Esophagus squamous epithelium (tissue), 5 donors: ENCODE results near the gene DUOXA1. TPM values are rescaled to one million over a fixed set of nuclear protein-coding genes. Genes with fewer than 3 reads are reported as not detected.

ENCODE experiments used
- DNase-seq: peaks from one replicate; lab custom pipeline; 2025; lab: John Stamatoyannopoulos, UW
- H3K27ac ChIP-seq, 4 donors: fragments of 200-600 bp; sonication (generic); one replicate each; pipeline ENCODE4 v1.5.1; 2016 to 2019; ENCODE audit warnings: mild to moderate bottlenecking in 1 of 4
- H3K27me3 ChIP-seq, 4 donors: fragments of 200-600 bp; sonication (generic); 1 replicate in 3 of 4; 2 replicates in 1 of 4; pipeline versions ENCODE4 v1.5.1 to v1.6.0; 2017 to 2021; ENCODE audit warnings: antibody characterized with exemption in 1 of 4
- H3K36me3 ChIP-seq, 3 donors: fragments of 200-600 bp; sonication (generic); one replicate each; pipeline ENCODE4 v1.5.1; 2016 to 2019
- H3K4me1 ChIP-seq, 3 donors: fragments of 200-600 bp; sonication (generic); one replicate each; pipeline ENCODE4 v1.5.1; 2017 to 2019
- H3K4me3 ChIP-seq, 4 donors: fragments of 200-600 bp; sonication (generic); 1 replicate in 3 of 4; 2 replicates in 1 of 4; pipeline ENCODE4 v1.5.1; 2016 to 2019; ENCODE audit warnings: mild to moderate bottlenecking in 2 of 4, moderate library complexity in 1 of 4
- H3K9me3 ChIP-seq, 3 donors: fragments of 200-600 bp; sonication (generic); one replicate each; pipeline ENCODE4 v1.5.1; 2016 to 2019
- POLR2A ChIP-seq, 4 donors: fragments of 450-650 bp; IDR thresholded peaks; one replicate each; pipeline ENCODE4 v1.6.1; 2017; ENCODE audit warnings: antibody characterized with exemption in 4 of 4, mild to moderate bottlenecking in 4 of 4, moderate library complexity in 3 of 4
- WGBS, 2 donors: methylation state at CpG; one replicate each; pipeline ENCODE4 v1.1.5; 2018; 5-methylcytosine and 5-hydroxymethylcytosine counted together
- intact Hi-C: fragments of 100-400 bp; cut with DNase I; formaldehyde crosslinking; loops from one replicate; pipeline ENCODE4 v1.15.0; 2022
- total RNA-seq, 4 donors: library from RNA; depleted of rRNA; stranded (reverse); fragments of >200 nt; gene quantifications; one replicate each; pipeline ENCODE4 v1.1.0, GENCODE V29; 2016
- TF ChIP-seq, protein P1 (sequence below), 6 experiments: fragments of 450-650 bp in 4 of 6; fragments of 200-600 bp in 2 of 6; sonication (generic) in 2 of 6; IDR thresholded peaks; one replicate each; pipeline ENCODE4 v1.5.1; 2016 to 2019; ENCODE audit warnings: antibody characterized with exemption in 6 of 6, mild to moderate bottlenecking in 4 of 6, moderate library complexity in 4 of 6
- donor health status: DM: yes; HTN: yes; CAD: no.

Gene DUOXA1
- total RNA-seq, 4 donors from 2014 or later, result 64.0 to 202 (median 134) TPM

DNA sequence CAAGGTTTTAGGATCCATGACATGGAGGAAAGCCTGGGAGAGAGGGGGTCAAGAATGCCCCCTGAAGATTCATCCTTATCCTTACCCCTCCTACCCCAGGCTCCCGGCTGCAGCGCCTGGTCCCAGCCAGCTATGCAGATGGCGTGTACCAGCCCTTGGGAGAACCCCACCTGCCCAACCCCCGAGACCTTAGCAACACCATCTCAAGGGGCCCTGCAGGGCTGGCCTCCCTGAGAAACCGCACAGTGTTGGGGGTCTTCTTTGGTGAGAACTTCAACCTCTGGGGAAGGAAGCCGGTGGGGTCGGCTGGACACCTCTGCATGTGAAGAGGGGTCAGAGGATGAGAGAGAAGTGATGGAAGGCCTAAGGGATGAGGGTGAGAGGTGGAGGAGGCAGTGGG is 4.4 kb upstream of the DUOXA1 start:
- Histone ChIP-seq H3K4me3 (no peak overlapping the region), H3K27me3 (peaks cover 0 to 71% (median 2%) of the 10 kb centered on the region in 4 donors), H3K4me1 (peaks cover 2 to 65% (median 21%) of the 10 kb centered on the region in 3 donors), H3K36me3 (peaks cover 0 to 65% (median 5%) of the 10 kb centered on the region in 3 donors), H3K9me3 (no peaks in the 10 kb centered on the region), H3K27ac (peak overlapping the region in 2 of 4 donors; percentile 9 to 48)
- DNase-seq, result no peak
- TF ChIP-seq POLR2A (IDR thresholded peaks at IDR 0.05), result no peak
- TF ChIP-seq, protein P1, sequence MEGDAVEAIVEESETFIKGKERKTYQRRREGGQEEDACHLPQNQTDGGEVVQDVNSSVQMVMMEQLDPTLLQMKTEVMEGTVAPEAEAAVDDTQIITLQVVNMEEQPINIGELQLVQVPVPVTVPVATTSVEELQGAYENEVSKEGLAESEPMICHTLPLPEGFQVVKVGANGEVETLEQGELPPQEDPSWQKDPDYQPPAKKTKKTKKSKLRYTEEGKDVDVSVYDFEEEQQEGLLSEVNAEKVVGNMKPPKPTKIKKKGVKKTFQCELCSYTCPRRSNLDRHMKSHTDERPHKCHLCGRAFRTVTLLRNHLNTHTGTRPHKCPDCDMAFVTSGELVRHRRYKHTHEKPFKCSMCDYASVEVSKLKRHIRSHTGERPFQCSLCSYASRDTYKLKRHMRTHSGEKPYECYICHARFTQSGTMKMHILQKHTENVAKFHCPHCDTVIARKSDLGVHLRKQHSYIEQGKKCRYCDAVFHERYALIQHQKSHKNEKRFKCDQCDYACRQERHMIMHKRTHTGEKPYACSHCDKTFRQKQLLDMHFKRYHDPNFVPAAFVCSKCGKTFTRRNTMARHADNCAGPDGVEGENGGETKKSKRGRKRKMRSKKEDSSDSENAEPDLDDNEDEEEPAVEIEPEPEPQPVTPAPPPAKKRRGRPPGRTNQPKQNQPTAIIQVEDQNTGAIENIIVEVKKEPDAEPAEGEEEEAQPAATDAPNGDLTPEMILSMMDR (IDR thresholded peaks at IDR 0.05), result no peak
- intact Hi-C loops, result no loop called here
- WGBS, 2 donors, result 80 to 97% methylated on average over 4 to 6 of the region's 7 CpGs

DNA sequence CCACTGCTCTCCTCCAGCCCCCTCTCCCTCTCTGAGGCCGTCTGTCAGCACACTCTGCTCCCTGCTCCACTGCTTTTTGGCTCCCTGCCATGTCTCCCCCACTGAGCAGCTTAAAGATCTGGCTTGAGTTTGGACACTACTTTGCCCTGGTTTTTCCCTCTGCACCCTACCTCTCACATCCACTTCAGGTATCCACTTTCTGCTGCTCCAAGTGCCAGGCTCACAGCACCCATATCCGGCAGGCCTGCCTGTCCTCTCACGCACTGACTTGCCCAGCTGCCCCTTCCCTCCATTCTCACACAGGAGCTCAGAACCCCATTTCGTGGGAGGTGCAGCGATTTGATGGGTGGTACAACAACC is 3.9 kb upstream of the DUOXA1 start:
- H3K9me3 ChIP-seq, result no peaks in the 10 kb centered on the region
- H3K27ac ChIP-seq, result peak overlapping the region in 1 of 4 donors; percentile 17
- WGBS, 2 donors, result 8 to 49% methylated on average over 1 to 4 of the region's 5 CpGs
- H3K27me3 ChIP-seq, result peaks cover 0 to 71% (median 2%) of the 10 kb centered on the region in 4 donors
- TF ChIP-seq, protein P1 (IDR thresholded peaks at IDR 0.05), result no peak
- TF ChIP-seq POLR2A (IDR thresholded peaks at IDR 0.05), result no peak
- H3K36me3 ChIP-seq, result peaks cover 0 to 60% (median 5%) of the 10 kb centered on the region in 3 donors
- no peak overlapping the region for H3K4me3 ChIP-seq
- peaks cover 2 to 70% (median 21%) of the 10 kb centered on the region in 3 donors for H3K4me1 ChIP-seq
- no peak for DNase-seq
- intact Hi-C loops, result no loop called here

DNA sequence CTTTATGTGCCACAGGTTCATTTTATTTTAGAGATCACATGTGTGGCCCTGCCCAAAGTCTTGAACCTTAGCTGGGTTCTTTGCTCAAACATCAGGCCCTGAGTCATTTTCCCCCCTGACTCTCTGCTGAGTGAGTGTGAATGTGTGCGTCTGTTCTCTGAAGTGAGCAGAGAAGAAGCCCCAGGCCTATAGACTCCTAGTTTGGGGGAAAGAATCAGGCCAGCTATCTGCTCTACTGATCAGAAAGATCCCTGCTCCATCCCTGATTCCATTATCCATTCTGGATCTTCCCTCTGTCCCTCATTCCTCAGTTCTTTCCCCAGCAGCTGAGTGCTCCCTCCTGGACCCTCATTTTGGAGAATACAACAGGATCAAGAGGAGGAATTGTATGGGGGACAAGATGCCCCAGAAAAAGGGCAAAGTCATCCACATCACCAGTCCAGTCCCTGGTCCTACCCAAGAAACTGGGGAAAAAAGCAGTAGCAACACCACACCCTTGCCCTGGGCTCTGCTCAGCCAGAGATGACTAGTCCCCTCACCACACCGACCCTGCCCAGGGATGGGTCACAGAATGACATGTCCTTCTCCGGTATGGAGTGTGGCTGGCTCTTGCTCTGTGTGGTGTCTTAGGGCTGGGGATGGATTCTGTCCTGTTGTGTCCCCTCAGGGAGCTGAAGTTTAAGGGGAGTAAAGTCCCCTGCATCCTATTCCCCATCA is 3.3 kb upstream of the DUOXA1 start:
- 43 to 50% methylated on average over 1 to 3 of the region's 3 CpGs for WGBS, 2 donors
- Histone ChIP-seq H3K4me1 (peaks cover 2 to 75% (median 24%) of the 10 kb centered on the region in 3 donors), H3K36me3 (peaks cover 0 to 54% (median 5%) of the 10 kb centered on the region in 3 donors), H3K9me3 (no peaks in the 10 kb centered on the region), H3K27me3 (peaks cover 0 to 71% (median 2%) of the 10 kb centered on the region in 4 donors), H3K4me3 (no peak overlapping the region), H3K27ac (peak overlapping the region in 1 of 4 donors; percentile 29)
- DNase-seq, result no peak
- intact Hi-C loops, result no loop called here
- TF ChIP-seq POLR2A (IDR thresholded peaks at IDR 0.05), result no peak
- TF ChIP-seq, protein P1 (IDR thresholded peaks at IDR 0.05), result no peak

DNA sequence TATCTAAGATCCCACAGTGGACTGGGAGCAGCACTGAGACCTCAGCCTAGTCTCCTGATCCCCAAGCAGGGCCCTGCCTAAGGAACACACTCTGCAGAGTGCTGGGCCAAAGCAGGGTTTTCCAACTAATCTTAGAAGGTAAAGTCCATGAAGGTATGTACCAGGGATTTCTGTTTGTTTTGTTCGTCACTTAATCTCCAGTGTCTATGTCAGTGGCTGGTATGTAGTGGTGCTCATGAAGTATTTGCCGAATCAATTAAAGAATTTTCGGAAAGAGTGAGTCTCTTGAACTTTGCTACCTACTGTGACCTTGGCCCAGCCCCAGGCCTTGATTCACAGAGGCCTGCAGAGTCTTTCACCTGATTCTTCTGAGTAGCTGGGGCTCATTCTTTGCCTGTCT is 1.8 kb upstream of the DUOXA1 start:
- TF ChIP-seq POLR2A (IDR thresholded peaks at IDR 0.05), result no peak
- TF ChIP-seq, protein P1 (IDR thresholded peaks at IDR 0.05), result no peak
- Histone ChIP-seq H3K27me3 (peaks cover 0 to 70% (median 2%) of the 10 kb centered on the region in 4 donors), H3K9me3 (no peaks in the 10 kb centered on the region), H3K27ac (peak overlapping the region in 2 of 4 donors; percentile 89 to 92), H3K4me1 (peaks cover 2 to 84% (median 26%) of the 10 kb centered on the region in 3 donors), H3K4me3 (peak overlapping the region in 1 of 4 donors; percentile 65), H3K36me3 (peaks cover 0 to 41% (median 5%) of the 10 kb centered on the region in 3 donors)
- DNase-seq, result no peak
- 84 to 93% methylated on average over 3 of the region's 3 CpGs for WGBS, 2 donors
- intact Hi-C loops, result no loop called here

DNA sequence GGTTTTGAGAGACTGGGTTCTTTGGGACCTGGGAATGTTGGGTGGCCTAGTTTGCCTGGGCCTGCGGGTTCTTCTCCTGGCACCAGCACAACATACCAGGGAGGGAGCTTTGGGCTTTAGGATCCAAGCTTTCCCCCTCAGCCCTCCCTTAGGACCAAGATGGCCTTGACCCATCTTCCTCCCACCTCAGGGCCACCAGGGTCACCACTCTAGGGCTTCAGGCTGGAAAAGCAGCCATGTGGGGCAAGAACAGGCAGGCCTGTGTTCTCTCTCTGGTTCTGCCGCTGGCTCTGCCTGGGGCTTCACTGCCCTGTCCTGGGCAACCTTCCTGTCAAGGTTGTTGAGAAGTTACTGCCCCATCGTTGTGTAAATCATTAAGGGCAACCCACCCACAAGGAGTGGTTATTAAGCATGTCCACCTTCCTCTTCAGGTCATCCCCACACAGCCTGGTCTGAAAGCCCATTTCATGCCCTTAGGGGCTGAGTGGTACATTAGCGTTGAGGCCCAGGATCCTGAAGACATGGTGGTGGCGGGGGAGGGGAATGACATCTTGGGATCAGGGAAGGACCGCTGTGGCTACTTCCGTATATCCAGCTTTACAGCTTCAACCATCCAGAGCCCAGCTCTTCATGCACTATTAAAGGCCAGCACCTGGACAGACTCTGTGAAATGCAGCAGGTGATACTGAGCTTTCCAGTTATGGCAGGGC is 767 bp upstream of the DUOXA1 start:
- DNase-seq, result no peak
- no peak for TF ChIP-seq POLR2A (IDR thresholded peaks at IDR 0.05)
- TF ChIP-seq, protein P1 (IDR thresholded peaks at IDR 0.05), result no peak
- H3K36me3 ChIP-seq, result peaks cover 0 to 32% (median 5%) of the 10 kb centered on the region in 3 donors
- peaks cover 0 to 63% (median 2%) of the 10 kb centered on the region in 4 donors for H3K27me3 ChIP-seq
- WGBS, 2 donors, result 50 to 78% methylated on average over 4 to 7 of the region's 7 CpGs
- H3K4me1 ChIP-seq, result peaks cover 2 to 86% (median 26%) of the 10 kb centered on the region in 3 donors
- no peaks in the 10 kb centered on the region for H3K9me3 ChIP-seq
- intact Hi-C loops, result no loop called here
- H3K27ac ChIP-seq, result peak overlapping the region; percentile 81 to 92 (median 90)
- H3K4me3 ChIP-seq, result peak overlapping the region; percentile 49 to 69 (median 62)
